Measurements from ENCODE around the gene C2CD2.
A peak's percentile ranks its signal among the peaks of the same experiment; 100 is the strongest.

Gene C2CD2

GRCh38 chr21:41913230-41913629, 40.6 kb downstream of the C2CD2 start:
- DNase-seq (ENCODE audit: low spot score): no peak

GRCh38 chr21:41908829-41909228, 45.0 kb downstream of the C2CD2 start:
- DNase-seq (ENCODE audit: low spot score): no peak

GRCh38 chr21:41907496-41908258, 46.1 kb downstream of the C2CD2 start:
- no peak for DNase-seq (ENCODE audit: low spot score)

GRCh38 chr21:41906770-41907169, 47.0 kb downstream of the C2CD2 start:
- DNase-seq (ENCODE audit: low spot score): no peak

- no peak for DNase-seq (ENCODE audit: low spot score)
Measured at GRCh38 chr21:41903559-41904351, 50.1 kb downstream of the C2CD2 start.

GRCh38 chr21:41902946-41903345, 50.9 kb downstream of the C2CD2 start:
- no peak for DNase-seq (ENCODE audit: low spot score)

GRCh38 chr21:41901782-41902181, 52.0 kb downstream of the C2CD2 start:
- DNase-seq (ENCODE audit: low spot score): no peak

- no peak for DNase-seq (ENCODE audit: low spot score)
Measured at GRCh38 chr21:41901099-41901498, 52.7 kb downstream of the C2CD2 start.

GRCh38 chr21:41900401-41900800, 53.4 kb downstream of the C2CD2 start:
- no peak for DNase-seq (ENCODE audit: low spot score)

- no peak for DNase-seq (ENCODE audit: low spot score)
Measured at GRCh38 chr21:41899426-41900202, 54.2 kb downstream of the C2CD2 start.

- DNase-seq (ENCODE audit: low spot score): no peak
Measured at GRCh38 chr21:41898998-41899397, 54.8 kb downstream of the C2CD2 start.

- DNase-seq (ENCODE audit: low spot score): no peak
Measured at GRCh38 chr21:41897700-41898099, 56.1 kb downstream of the C2CD2 start.

- no peak for DNase-seq (ENCODE audit: low spot score)
Measured at GRCh38 chr21:41897047-41897669, 56.7 kb downstream of the C2CD2 start.

GRCh38 chr21:41895643-41896493, 58.0 kb downstream of the C2CD2 start:
- no peak for DNase-seq (ENCODE audit: low spot score)

- DNase-seq (ENCODE audit: low spot score): peak; percentile 50
Measured at GRCh38 chr21:41894922-41895557, 58.8 kb downstream of the C2CD2 start.

- no peak for DNase-seq (ENCODE audit: low spot score)
Measured at GRCh38 chr21:41894511-41894910, 59.3 kb downstream of the C2CD2 start.

GRCh38 chr21:41892726-41893125, 61.1 kb downstream of the C2CD2 start:
- DNase-seq (ENCODE audit: low spot score): no peak

GRCh38 chr21:41891132-41891531, 62.7 kb downstream of the C2CD2 start:
- DNase-seq (ENCODE audit: low spot score): no peak

- no peak for DNase-seq (ENCODE audit: low spot score)
Measured at GRCh38 chr21:41890355-41890754, 63.5 kb downstream of the C2CD2 start.

GRCh38 chr21:41888749-41889376, 65.0 kb downstream of the C2CD2 start:
- DNase-seq (ENCODE audit: low spot score): no peak

All from RKO (cell line).